Renal pelvis (tissue), 12 donors: ENCODE data around the gene ATF6. TPM values are rescaled to one million over a fixed set of nuclear protein-coding genes. Genes with fewer than 3 reads are reported as not detected.
"Not testable (repeated sequence)": the region's sequence is repeated elsewhere in the genome, so short reads cannot be mapped to it uniquely, and the experiment has no call there.

Experiments used
- DNase-seq: peaks from one replicate; pipeline ENCODE4 v3.0.0-alpha.2; 2013
- long read RNA-seq, 16 experiments: transcript quantifications; one replicate each; lab custom pipeline, GENCODE V29; 2026
- polyA plus RNA-seq, 3 donors: library from polyadenylated mRNA; unstranded; fragments of 120-200 nt; gene quantifications; one replicate each; pipeline ENCODE4 v1.2.1, GENCODE V29; 2013; ENCODE audit not compliant: insufficient read length in 3 of 3

The ATF6 gene, protein sequence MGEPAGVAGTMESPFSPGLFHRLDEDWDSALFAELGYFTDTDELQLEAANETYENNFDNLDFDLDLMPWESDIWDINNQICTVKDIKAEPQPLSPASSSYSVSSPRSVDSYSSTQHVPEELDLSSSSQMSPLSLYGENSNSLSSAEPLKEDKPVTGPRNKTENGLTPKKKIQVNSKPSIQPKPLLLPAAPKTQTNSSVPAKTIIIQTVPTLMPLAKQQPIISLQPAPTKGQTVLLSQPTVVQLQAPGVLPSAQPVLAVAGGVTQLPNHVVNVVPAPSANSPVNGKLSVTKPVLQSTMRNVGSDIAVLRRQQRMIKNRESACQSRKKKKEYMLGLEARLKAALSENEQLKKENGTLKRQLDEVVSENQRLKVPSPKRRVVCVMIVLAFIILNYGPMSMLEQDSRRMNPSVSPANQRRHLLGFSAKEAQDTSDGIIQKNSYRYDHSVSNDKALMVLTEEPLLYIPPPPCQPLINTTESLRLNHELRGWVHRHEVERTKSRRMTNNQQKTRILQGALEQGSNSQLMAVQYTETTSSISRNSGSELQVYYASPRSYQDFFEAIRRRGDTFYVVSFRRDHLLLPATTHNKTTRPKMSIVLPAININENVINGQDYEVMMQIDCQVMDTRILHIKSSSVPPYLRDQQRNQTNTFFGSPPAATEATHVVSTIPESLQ
- polyA plus RNA-seq = 10 to 100 TPM; 26.6 to 32.6 (median 27.5) TPM
- long read RNA-seq, donor 1, full-length matches to known transcripts = 7 of 12 reads
- long read RNA-seq, donor 1, partial matches to known transcripts = 5 of 12 reads
- long read RNA-seq, donor 1, other reads (novel, unspliced or antisense) = 0 of 12 reads
- long read RNA-seq, donor 2, full-length matches to known transcripts = 7 of 23 reads
- long read RNA-seq, donor 2, partial matches to known transcripts = 16 of 23 reads
- long read RNA-seq, donor 2, other reads (novel, unspliced or antisense) = 0 of 23 reads
- long read RNA-seq, donor 3, full-length matches to known transcripts = 5 of 26 reads
- long read RNA-seq, donor 3, partial matches to known transcripts = 21 of 26 reads
- long read RNA-seq, donor 3, other reads (novel, unspliced or antisense) = 0 of 26 reads
- long read RNA-seq, donor 4, full-length matches to known transcripts = 4 of 16 reads
- long read RNA-seq, donor 4, partial matches to known transcripts = 12 of 16 reads
- long read RNA-seq, donor 4, other reads (novel, unspliced or antisense) = 0 of 16 reads
- long read RNA-seq, donor 5, full-length matches to known transcripts = 1 of 6 reads
- long read RNA-seq, donor 5, partial matches to known transcripts = 5 of 6 reads
- long read RNA-seq, donor 5, other reads (novel, unspliced or antisense) = 0 of 6 reads
- long read RNA-seq, donor 6, full-length matches to known transcripts = 5 of 21 reads
- long read RNA-seq, donor 6, partial matches to known transcripts = 16 of 21 reads
- long read RNA-seq, donor 6, other reads (novel, unspliced or antisense) = 0 of 21 reads
- long read RNA-seq, donor 7, full-length matches to known transcripts = 9 of 20 reads
- long read RNA-seq, donor 7, partial matches to known transcripts = 11 of 20 reads
- long read RNA-seq, donor 7, other reads (novel, unspliced or antisense) = 0 of 20 reads
- long read RNA-seq, donor 8, full-length matches to known transcripts = 1 of 1 reads
- long read RNA-seq, donor 8, partial matches to known transcripts = 0 of 1 reads
- long read RNA-seq, donor 8, other reads (novel, unspliced or antisense) = 0 of 1 reads
- long read RNA-seq, donor 9, full-length matches to known transcripts = 9 of 37 reads
- long read RNA-seq, donor 9, partial matches to known transcripts = 28 of 37 reads
- long read RNA-seq, donor 9, other reads (novel, unspliced or antisense) = 0 of 37 reads
- long read RNA-seq, donor 10, full-length matches to known transcripts = 7 of 27 reads
- long read RNA-seq, donor 10, partial matches to known transcripts = 20 of 27 reads
- long read RNA-seq, donor 10, other reads (novel, unspliced or antisense) = 0 of 27 reads
- long read RNA-seq, donor 11, full-length matches to known transcripts = 3 of 13 reads
- long read RNA-seq, donor 11, partial matches to known transcripts = 10 of 13 reads
- long read RNA-seq, donor 11, other reads (novel, unspliced or antisense) = 0 of 13 reads
- long read RNA-seq, donor 12, full-length matches to known transcripts = 8 of 51 reads
- long read RNA-seq, donor 12, partial matches to known transcripts = 43 of 51 reads
- long read RNA-seq, donor 12, other reads (novel, unspliced or antisense) = 0 of 51 reads
- long read RNA-seq, donor 13, full-length matches to known transcripts = 4 of 15 reads
- long read RNA-seq, donor 13, partial matches to known transcripts = 11 of 15 reads
- long read RNA-seq, donor 13, other reads (novel, unspliced or antisense) = 0 of 15 reads
- long read RNA-seq, donor 14 = 0 reads
- long read RNA-seq, donor 15, full-length matches to known transcripts = 9 of 41 reads
- long read RNA-seq, donor 15, partial matches to known transcripts = 32 of 41 reads
- long read RNA-seq, donor 15, other reads (novel, unspliced or antisense) = 0 of 41 reads
- long read RNA-seq, donor 16, full-length matches to known transcripts = 9 of 34 reads
- long read RNA-seq, donor 16, partial matches to known transcripts = 25 of 34 reads
- long read RNA-seq, donor 16, other reads (novel, unspliced or antisense) = 0 of 34 reads

DNA sequence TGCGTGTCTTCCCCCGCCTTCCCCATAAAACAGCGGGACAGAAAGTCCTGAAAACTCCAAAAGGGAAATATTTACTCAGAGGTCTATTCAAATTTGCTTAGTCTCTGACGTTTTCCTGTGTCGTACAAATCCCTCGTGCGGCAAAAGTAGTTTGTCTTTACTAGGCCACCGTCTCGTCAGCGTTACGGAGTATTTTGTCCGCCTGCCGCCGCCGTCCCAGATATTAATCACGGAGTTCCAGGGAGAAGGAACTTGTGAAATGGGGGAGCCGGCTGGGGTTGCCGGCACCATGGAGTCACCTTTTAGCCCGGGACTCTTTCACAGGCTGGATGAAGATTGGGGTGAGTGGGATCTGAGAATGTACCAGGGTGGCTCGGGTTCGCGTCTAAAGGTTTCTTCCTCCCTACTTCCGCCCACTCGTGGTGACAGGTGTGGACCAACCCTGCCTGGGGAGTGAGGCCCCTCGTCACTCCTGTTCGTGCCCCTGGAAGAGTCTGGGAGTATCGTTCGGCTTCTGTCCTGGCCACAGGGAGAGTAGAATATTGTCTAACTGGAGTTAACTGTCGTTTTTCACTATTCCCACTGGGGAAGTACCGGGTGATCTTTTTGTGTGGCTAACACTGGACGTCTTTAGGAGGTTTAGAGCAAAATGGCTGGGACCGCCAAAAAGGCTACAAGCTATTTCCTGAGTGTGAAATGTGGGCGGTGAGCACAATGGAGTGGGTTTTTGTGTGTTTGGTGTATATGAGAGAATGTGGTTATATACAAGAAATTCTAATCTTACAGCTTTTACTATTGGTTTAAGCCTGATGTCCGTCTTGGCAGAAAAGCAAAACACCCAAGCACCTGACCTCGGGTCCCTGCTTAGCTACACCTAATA, at the start of gene ATF6:
TSS of gene ATF6 (plus strand) at position 219 of the 880 bp plus-strand sequence. CDS start at position 260, 41 bp downstream.
- peak; percentile 94 for DNase-seq

DNA sequence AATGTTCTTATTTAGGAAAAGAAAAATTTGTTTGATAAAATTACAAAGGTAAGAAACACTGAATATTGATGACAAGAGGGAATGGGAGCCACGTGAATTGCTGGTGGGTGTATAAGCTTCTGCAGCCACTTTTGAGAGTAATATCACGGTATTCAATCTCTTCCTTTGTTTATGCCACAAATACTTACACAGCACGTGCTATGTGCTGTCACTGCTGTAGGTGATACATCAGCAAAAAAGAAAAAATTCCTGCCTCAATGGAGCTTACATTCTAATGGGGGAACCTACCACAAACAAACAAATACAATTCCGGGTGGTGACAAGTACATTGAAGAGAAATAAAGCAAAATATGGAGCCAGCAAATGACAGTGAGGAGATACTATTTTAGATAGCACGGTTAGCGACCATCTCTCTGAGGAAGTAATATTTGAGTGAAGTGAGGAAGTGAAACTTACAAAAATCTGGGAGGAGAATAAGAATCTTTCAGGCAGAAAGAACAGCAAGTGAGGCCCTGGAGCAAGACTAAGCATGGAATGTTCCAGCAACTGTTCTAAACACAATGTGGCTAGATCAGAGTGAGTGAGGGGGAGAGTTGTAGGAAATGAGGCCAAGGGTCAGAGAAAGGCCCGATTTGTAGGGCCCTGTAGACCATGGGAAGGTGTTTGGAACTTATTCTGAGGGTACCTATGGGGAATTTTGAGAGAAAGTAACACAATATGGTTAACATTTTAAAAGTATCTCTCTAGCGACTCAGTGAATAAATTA, 47.4 kb upstream of the ATF6 start:
- DNase-seq = no peak

DNA sequence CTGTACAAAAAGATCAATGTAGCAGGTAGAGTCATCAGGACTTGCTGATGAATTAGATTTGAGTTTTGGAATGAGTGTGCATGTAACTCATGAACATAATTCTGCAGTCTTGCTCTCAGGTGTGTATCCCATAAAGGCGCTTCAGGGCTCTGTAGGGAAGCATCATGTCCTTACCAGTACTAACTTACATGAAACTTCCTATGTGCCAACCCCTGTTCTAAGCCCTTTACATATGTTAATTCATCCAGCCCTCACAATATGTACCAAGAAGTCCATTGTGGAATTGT, 46.9 kb upstream of the ATF6 start:
- DNase-seq = no peak

DNA sequence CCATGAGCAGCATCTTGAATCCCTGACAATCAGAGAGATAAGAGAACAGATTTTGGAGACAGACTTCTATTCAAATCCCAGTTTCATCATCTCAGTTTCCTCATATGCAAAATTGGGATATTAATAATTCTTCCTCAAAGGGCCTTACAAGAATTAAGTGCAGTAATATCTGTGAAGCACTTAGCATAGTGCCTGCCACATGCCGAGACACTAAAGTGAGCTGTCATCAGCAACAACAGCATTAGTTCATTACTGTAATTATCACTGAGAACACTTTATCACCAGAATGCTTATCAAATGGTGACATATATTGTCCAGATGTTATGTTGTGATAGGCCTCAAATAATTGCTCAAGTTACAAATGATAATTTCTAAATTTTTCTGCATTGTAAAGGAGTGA, 45.7 kb upstream of the ATF6 start:
- DNase-seq = no peak

DNA sequence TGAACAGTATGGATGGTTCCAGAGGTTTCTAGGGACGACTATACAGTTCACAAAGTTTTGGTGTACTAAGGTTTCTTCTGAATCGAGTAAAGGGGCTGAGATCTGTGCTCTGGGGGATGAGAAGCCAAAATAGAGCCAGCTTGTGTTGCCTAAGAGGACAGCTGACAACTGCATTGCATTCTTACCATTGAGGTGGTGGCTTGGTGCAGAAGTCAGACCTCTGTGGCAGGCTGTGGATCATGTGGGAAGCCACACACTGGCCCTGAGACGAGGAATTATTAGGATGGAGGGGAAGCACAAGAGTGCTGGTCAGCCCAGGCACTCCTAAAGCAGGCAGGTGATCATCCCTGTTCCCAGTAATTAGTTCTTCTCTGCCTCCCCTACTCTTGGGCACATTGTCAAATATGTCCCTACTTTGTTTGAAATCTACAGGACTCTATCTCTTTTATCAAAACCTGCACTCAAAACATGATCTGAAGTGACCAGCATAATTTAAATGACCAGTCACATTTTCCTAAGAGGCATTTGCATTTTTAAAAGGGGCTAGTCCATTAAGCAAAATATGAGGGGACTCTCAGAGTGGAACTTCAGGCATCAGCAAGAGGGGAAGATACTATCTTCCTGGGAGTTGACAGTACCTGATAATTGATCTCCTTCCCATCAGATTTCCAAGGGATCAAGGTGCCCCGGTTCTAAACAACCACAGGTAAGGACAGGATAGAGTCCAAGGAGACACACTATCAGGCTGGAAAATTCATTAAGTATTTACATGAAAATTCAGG, 45.0 kb upstream of the ATF6 start, which contains the start of gene FCRLB:
TSS of gene FCRLB (plus strand) at position 589 of the 782 bp plus-strand sequence. CDS start 1,129 bp downstream, outside the sequence.
- no peak for DNase-seq

DNA sequence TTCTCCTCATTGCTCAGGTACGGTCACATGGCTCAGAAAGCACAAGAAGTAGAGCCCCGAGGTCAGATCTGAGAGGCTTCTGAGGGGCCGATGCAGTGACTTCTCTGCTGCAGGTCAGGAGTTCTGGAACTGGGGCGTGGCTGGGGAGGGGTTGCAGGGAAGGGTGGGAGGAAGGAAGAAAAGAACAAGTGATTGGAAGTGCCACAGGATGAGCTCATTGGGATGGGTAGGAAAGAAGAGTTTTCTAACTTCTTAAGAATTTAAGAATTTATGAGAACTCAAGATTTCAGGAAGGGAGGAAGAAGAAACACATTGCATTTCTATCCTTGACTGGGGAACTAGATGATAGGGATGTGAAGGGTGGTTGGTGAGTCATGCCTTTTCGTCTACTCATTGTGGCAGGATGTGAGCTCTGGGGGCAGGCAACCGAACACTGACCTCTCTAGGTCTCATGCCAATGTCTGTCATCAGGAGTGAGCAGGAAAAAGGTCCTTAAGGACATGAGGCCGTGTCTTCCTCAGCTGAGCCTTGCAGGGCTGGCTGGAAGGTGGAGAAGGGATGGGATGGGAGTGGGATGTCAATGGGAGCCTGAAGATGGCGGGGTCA, 44.3 kb upstream of the ATF6 start:
- no peak for DNase-seq

DNA sequence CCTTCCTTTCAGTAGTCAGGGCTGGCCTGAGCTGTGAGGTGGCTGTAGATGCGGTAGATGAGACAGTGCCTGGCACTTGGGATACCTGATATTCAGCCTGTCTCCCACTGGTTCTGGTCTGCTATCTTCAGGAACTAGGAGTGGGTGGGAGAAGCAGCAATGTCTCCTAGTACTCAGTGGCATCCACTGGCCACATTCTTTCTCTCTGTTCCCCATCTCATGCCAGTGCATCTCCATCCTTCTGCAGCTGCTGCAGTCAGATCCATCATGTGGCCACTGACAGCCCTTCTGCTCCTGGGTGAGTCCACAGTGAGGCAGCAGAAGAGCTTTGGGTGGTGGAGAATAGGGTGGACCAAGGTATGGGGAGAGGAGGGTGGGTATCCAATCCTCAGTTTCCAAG, 43.7 kb upstream of the ATF6 start:
- no peak for DNase-seq

DNA sequence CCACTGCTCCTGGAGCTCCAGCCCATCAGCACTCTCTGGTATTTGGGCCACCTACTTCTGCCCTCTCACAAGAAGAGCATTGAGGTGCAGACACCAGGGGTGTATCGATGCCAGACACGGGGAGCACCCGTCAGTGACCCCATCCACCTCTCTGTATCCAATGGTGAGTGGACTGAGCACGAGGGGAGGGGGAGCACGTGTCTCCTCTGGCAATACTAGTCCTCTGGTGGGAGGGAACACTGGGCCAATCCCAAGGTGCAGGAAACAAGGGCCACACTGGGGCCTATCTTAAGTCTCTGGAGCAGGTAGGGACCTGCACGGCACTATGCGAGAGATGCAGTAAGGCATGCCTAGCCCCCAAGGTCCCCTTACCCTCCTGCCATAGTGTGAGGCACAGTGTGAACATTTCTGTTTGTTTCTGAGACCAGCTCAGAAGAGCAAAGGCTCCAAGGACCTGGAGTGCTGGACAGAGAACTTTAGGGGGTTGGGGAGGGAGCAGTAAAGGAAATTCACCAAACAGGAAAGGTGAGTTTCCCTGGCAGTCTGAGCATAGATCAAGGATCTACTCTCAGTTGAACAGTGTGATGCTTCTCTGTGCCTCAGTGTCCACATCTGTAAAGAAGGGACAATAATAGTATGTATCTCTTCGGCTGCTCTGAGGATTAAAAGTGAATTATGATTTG, 42.5 kb upstream of the ATF6 start:
- no peak for DNase-seq

DNA sequence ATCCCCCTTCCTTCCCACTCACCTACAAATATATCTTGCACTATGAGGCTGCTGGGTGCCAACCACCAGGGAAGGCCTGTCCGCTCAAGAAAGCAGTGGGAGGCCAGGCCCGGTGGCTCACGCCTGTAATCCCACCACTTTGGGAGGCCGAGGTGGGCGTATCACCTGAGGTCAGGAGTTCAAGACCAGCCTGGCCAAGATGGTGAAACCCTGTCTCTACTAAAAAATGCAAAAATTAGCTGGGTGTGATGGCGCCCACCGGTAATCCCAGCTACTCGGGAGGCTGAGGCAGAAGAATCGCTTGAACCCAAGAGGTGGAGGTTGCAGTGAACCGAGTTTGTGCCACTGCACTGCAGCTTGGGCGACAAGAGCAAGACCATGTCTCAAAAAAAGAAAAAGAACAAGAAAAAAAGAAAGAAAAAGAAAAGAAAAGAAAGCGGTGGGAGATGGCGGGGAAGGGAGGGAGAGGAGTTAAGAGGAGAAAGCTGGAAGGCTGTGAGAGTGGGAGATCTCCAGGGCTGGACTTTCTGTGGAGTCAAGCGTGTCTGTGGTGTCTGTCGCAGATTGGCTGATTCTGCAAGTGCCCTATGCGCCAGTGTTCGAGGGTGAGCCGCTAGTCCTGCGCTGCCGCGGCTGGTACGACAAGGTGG, 40.7 kb upstream of the ATF6 start:
- DNase-seq = not testable (repeated sequence)

DNA sequence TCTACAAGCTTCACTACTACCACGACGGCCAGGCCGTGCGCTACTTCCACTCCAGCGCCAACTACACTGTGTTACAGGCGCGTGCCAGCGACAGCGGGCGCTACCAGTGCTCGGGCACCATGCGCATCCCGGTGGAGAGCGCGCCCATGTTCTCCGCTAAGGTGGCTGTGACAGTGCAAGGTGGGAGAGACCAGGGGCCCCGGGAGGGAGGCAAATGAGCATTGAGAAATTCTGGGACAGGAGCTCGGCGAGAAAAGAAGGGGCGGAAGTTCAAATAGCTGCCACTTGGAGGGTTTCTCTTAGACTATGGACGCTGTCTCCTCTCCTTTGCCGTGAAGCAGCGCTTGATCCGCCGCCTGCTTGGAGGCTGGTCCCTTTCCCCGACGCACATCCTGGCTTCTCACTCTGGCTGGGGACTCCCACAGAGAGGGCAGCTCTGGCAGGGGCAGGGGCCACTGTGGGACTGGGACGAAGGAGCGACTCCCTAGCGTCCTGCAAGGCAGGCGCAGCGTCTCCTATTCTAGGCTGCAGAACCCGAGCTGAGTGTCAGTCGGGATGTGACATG, 40.1 kb upstream of the ATF6 start:
- DNase-seq = no peak

DNA sequence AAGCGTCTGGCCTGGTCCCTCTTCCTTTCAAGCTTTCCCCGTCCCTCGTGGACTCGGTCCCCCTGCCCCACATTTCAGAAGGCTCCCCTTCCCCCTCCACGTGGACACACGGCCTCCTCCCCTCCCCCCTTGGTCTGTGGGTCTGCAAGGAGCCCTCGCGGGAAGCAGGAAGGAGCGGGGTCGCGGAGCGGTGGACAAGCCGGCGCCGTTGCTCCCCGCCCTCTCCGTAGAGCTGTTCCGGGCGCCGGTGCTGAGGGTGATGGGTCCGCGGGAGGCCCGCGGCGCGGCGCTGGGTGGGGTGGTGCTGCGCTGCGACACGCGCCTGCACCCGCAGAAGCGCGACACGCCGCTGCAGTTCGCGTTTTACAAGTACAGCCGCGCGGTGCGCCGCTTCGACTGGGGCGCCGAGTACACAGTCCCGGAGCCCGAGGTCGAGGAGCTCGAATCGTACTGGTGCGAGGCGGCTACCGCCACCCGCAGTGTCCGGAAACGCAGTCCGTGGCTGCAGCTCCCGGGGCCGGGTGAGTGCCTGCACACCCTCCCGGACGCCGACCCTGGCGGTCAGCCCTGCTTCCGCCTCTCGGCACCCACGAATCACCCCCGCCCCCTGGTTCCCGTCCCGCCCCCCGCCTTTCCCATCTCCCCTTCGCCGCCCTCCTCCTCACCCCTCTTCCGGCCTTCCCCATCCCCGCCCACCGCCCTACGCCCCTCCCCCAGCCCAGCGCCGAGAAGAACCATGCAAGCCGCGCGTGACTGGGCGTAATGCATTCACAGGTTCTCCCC, 39.5 kb upstream of the ATF6 start:
- DNase-seq = peak; percentile 88

DNA sequence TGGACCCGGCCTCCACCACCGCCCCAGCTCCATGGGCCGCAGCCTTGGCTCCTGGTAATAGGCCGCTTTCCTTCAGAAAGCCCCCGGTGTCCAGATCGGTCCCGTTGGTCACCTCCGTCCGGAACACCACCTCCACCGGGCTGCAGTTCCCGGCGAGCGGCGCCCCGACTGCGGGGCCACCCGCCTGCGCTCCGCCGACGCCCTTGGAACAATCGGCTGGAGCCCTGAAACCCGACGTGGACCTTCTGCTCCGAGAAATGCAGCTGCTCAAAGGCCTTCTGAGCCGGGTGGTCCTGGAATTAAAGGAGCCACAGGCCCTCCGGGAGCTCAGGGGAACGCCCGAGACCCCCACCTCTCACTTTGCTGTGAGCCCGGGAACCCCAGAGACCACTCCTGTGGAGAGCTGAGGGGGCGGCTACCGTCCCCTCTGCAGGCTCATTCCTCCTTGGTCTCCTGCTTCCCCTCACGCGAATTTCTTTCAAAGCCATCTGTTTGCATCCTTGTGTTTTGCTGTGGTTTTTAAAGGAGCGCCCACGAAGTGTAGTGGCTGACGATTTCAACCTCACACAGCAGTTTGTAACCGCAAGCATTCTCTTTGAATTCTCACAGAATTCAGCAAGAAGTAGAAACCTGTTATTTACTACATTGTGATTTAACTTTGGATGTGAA, 38.7 kb upstream of the ATF6 start:
- DNase-seq = peak; percentile 24
